Measurements from ENCODE around the gene RAB40B.

DNA sequence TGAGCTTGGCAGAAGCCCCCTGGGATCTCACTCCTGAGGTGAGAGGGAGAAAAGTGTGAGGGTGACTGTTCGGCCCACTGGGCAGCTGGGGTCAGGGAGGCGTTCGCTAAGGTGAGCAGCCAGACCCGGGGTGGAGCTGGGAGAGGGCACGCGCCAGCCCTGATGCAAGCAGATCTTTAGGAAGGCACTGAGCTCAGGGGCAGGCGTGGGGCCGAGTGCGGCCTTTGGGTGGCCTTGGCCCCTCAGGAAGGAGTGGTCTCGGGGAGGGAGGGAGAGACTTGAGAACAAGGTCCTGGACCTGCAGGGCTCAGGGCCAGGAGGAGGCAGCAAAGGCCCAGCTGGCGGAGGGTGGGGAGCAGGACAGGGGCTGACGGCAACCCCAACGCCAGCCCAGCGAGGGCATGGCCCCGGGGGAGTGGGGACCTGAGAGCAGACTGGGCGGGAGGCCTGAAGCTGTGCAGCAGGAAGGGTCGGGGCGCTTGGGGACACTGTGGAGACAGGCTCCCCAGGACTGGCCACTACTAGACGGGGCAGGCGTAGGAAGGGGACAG, 35.7 kb downstream of the RAB40B start:
- TF ChIP-seq, protein P1, sequence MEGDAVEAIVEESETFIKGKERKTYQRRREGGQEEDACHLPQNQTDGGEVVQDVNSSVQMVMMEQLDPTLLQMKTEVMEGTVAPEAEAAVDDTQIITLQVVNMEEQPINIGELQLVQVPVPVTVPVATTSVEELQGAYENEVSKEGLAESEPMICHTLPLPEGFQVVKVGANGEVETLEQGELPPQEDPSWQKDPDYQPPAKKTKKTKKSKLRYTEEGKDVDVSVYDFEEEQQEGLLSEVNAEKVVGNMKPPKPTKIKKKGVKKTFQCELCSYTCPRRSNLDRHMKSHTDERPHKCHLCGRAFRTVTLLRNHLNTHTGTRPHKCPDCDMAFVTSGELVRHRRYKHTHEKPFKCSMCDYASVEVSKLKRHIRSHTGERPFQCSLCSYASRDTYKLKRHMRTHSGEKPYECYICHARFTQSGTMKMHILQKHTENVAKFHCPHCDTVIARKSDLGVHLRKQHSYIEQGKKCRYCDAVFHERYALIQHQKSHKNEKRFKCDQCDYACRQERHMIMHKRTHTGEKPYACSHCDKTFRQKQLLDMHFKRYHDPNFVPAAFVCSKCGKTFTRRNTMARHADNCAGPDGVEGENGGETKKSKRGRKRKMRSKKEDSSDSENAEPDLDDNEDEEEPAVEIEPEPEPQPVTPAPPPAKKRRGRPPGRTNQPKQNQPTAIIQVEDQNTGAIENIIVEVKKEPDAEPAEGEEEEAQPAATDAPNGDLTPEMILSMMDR (IDR thresholded peaks at IDR 0.05) = no peak
- TF ChIP-seq EZH2 (IDR thresholded peaks at IDR 0.05; ENCODE audit: borderline replicate concordance, insufficient read depth, low read depth, low read length, poor library complexity, severe bottlenecking) = no peak

Data from B cell (primary cell).